Fibroblast of lung (primary cell): ENCODE measurements around the gene ZNF436. TPM values are rescaled to one million over a fixed set of nuclear protein-coding genes. Genes with fewer than 3 reads are reported as not detected.

ENCODE experiments used
- DNase-seq, 2 donors: peaks; one replicate each; pipeline versions ENCODE4 v3.0.0 to v3.0.0-alpha.2; 2010; ENCODE audit warnings: low read depth in 2 of 2
- H2AFZ ChIP-seq: 2 replicates; pipeline ENCODE4 v1.5.1; 2012; ENCODE audit warnings: low read length, control low read depth, inconsistent platforms
- H3K27ac ChIP-seq: 2 replicates; pipeline ENCODE4 v1.5.1; 2011; ENCODE audit warnings: low read length, control low read depth; ENCODE audit not compliant: insufficient read depth
- H3K27me3 ChIP-seq: 2 replicates; pipeline ENCODE4 v1.5.1; 2011; ENCODE audit warnings: mild to moderate bottlenecking, low read length; ENCODE audit not compliant: control insufficient read depth, insufficient read depth
- H3K36me3 ChIP-seq: 2 replicates; pipeline ENCODE4 v1.5.1; 2011; ENCODE audit warnings: low read length; ENCODE audit not compliant: control insufficient read depth, insufficient read depth
- H3K4me1 ChIP-seq: 2 replicates; pipeline ENCODE4 v1.5.1; 2011; ENCODE audit warnings: low read length; ENCODE audit not compliant: control insufficient read depth, insufficient read depth; ENCODE audit errors: extremely low read depth
- H3K4me2 ChIP-seq: 2 replicates; pipeline ENCODE4 v1.5.1; 2011; ENCODE audit warnings: low read length, control low read depth; ENCODE audit not compliant: insufficient read depth; ENCODE audit errors: extremely low read depth
- H3K4me3 ChIP-seq, 4 experiments: fragments of 200-600 bp in 1 of 4; sonication (generic) in 1 of 4; replicated peaks in 1 of 4; 2 replicates each; pipeline ENCODE4 v1.5.1; 2011 to 2016; ENCODE audit warnings: low read length in 4 of 4, low read depth in 3 of 4, mild to moderate bottlenecking in 3 of 4, control low read depth in 2 of 4, inconsistent platforms in 1 of 4, mixed read lengths in 1 of 4; ENCODE audit not compliant: insufficient read depth in 1 of 4; ENCODE audit errors: control extremely low read depth in 1 of 4
- H3K79me2 ChIP-seq: 2 replicates; pipeline ENCODE4 v1.5.1; 2012; ENCODE audit warnings: mild to moderate bottlenecking, low read length, inconsistent platforms; ENCODE audit not compliant: control insufficient read depth, insufficient read depth
- H3K9ac ChIP-seq: 2 replicates; pipeline ENCODE4 v1.5.1; 2011; ENCODE audit warnings: mild to moderate bottlenecking, low read length, control low read depth; ENCODE audit not compliant: insufficient read depth
- H3K9me3 ChIP-seq: 2 replicates; pipeline ENCODE4 v1.5.1; 2012; ENCODE audit warnings: low read depth, low read length; ENCODE audit not compliant: control insufficient read depth, insufficient read depth
- H4K20me1 ChIP-seq: 2 replicates; pipeline ENCODE4 v1.5.1; 2011; ENCODE audit warnings: low read length; ENCODE audit not compliant: control insufficient read depth, insufficient read depth; ENCODE audit errors: extremely low read depth
- CTCF ChIP-seq, 2 donors: IDR thresholded peaks in 1 of 2; conservative IDR thresholded peaks in 1 of 2; 1 replicate in 1 of 2; 2 replicates in 1 of 2; pipeline ENCODE4 v1.5.1; 2011 to 2012; ENCODE audit warnings: low read length in 2 of 2, control low read depth in 1 of 2, inconsistent platforms in 1 of 2, low read depth in 1 of 2, mild to moderate bottlenecking in 1 of 2
- EZH2 ChIP-seq: IDR thresholded peaks from 2 replicates; pipeline ENCODE4 v1.5.1; 2012; ENCODE audit warnings: low read length, control low read depth, mild to moderate bottlenecking; ENCODE audit errors: missing control alignments
- polyA plus RNA-seq, 2 donors: library from polyadenylated mRNA; depleted of rRNA in 1 of 2; stranded (reverse) in 1 of 2; unstranded in 1 of 2; fragments of >200 nt; gene quantifications; 2 replicates each; pipeline ENCODE4 v1.2.1, GENCODE V29; 2011 to 2012; ENCODE audit warnings: missing spikeins in 1 of 2
- total RNA-seq: library from RNA; depleted of rRNA; stranded (reverse); fragments of >200 nt; gene quantifications from 2 replicates; pipeline ENCODE4 v1.2.1, GENCODE V29; 2014

ZNF436 gene
- total and polyA plus RNA-seq, 2 donors (not counting 1 experiment from before 2014, with no cell fraction given) = 11.9 to 31.5 TPM

- Histone ChIP-seq H3K4me1 (peaks cover 10% of the 10 kb centered on the region), H3K9ac (peak overlapping the region; percentile 82), H3K27ac (peak overlapping the region; percentile 96), H3K27me3 (no peaks in the 10 kb centered on the region), H3K9me3 (peaks cover under 1% of the 10 kb centered on the region), H3K36me3 (peaks cover 3% of the 10 kb centered on the region), H3K4me3 (peak overlapping the region; percentile 90 to 100 (median 96)), H4K20me1 (no peaks in the 10 kb centered on the region), H3K79me2 (peaks cover 20% of the 10 kb centered on the region), H3K4me2 (peak overlapping the region; percentile 100), H2AFZ (peak overlapping the region; percentile 99)
- peak; percentile 98 to 99 for DNase-seq
- TF ChIP-seq CTCF (conservative IDR thresholded peaks at IDR 0.05 in 1 of 2, IDR thresholded peaks at IDR 0.05 in 1 of 2; ENCODE audit: low read depth in 1 of 2, low read length in 2 of 2) (no peak), EZH2 (no peak)
Observed at GRCh38 chr1:23367791-23368561, 1.7 kb downstream of the ZNF436 start.

GRCh38 chr1:23367451-23367790 lies 2.2 kb downstream of the ZNF436 start:
- Histone ChIP-seq H3K4me3 (peak overlapping the region; percentile 90 to 100 (median 96)), H2AFZ (no peak overlapping the region), H3K79me2 (peaks cover 20% of the 10 kb centered on the region), H3K27ac (peak overlapping the region; percentile 96), H3K9me3 (peaks cover 5% of the 10 kb centered on the region), H3K4me2 (peak overlapping the region; percentile 96), H3K9ac (no peak overlapping the region), H4K20me1 (no peaks in the 10 kb centered on the region), H3K4me1 (peaks cover 10% of the 10 kb centered on the region), H3K27me3 (no peaks in the 10 kb centered on the region), H3K36me3 (peaks cover 7% of the 10 kb centered on the region)
- peak in 1 of 2 donors; percentile 19 for DNase-seq
- no peak for TF ChIP-seq CTCF (conservative IDR thresholded peaks at IDR 0.05 in 1 of 2, IDR thresholded peaks at IDR 0.05 in 1 of 2; ENCODE audit: low read depth in 1 of 2, low read length in 2 of 2)
- no peak for TF ChIP-seq EZH2

DNA sequence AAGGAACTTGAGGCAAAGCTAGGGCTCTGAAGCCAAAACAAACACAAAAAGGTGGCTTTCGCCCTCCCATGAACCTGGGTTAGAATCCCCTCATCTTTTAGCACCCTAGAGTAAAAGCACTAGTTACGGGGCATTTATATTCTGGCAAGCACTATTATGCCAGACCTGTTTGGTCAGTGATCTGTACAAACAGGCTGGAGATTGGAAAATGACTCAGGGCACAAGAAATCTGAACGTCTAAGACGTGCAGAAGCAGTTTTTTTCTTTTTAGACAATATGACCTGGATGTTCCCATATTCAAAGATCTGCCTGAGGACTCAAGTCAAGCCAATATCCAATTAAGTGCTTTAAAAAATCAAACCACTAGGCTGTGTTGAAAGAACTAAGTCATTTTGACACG lies 3.0 kb downstream of the ZNF436 start:
- peaks cover 10% of the 10 kb centered on the region for H3K4me1 ChIP-seq
- no peaks in the 10 kb centered on the region for H4K20me1 ChIP-seq
- peak in 1 of 2 donors; percentile 8 for DNase-seq
- H3K4me2 ChIP-seq = no peak overlapping the region
- H3K27ac ChIP-seq = no peak overlapping the region
- TF ChIP-seq CTCF (conservative IDR thresholded peaks at IDR 0.05 in 1 of 2, IDR thresholded peaks at IDR 0.05 in 1 of 2; ENCODE audit: low read depth in 1 of 2, low read length in 2 of 2) = no peak
- TF ChIP-seq EZH2 = no peak
- peaks cover 12% of the 10 kb centered on the region for H3K36me3 ChIP-seq
- no peak overlapping the region for H3K9ac ChIP-seq
- no peaks in the 10 kb centered on the region for H3K27me3 ChIP-seq
- peak overlapping the region in 1 of 4 experiments; percentile 90 for H3K4me3 ChIP-seq
- H3K79me2 ChIP-seq = peaks cover 17% of the 10 kb centered on the region
- H3K9me3 ChIP-seq = peaks cover 11% of the 10 kb centered on the region
- H2AFZ ChIP-seq = no peak overlapping the region
